HG03196 (cell line): ENCODE results near the gene CLDN7.
A peak's percentile ranks its signal among the peaks of the same experiment; 100 is the strongest.

ENCODE experiments used
- ATAC-seq: cut with Tn5 transposase; IDR thresholded peaks from one replicate; pipeline ENCODE4 v1.9.1; 2021; ENCODE audit not compliant: unreplicated experiment

The CLDN7 gene

GRCh38 chr17:7289256-7290032, 27.2 kb upstream of the CLDN7 start:
- ATAC-seq = no peak

GRCh38 chr17:7285679-7286078, 23.4 kb upstream of the CLDN7 start:
- ATAC-seq = no peak

GRCh38 chr17:7284911-7285310, 22.6 kb upstream of the CLDN7 start:
- ATAC-seq = no peak

GRCh38 chr17:7283471-7284216, 21.4 kb upstream of the CLDN7 start:
- ATAC-seq = no peak

GRCh38 chr17:7282752-7283321, 20.6 kb upstream of the CLDN7 start:
- ATAC-seq = no peak

GRCh38 chr17:7281953-7282751, 19.9 kb upstream of the CLDN7 start:
- no peak for ATAC-seq

GRCh38 chr17:7281074-7281952, 19.0 kb upstream of the CLDN7 start, which contains the start of gene SLC2A4:
TSS of gene SLC2A4 (plus strand) at chr17:7281718. CDS start at chr17:7281935, 217 bp downstream.
- no peak for ATAC-seq

GRCh38 chr17:7280519-7281073, 18.3 kb upstream of the CLDN7 start:
- peak; percentile 55 for ATAC-seq

- no peak for ATAC-seq
Observed at GRCh38 chr17:7279448-7279847, 17.2 kb upstream of the CLDN7 start.

GRCh38 chr17:7266784-7267183, 4.5 kb upstream of the CLDN7 start:
- ATAC-seq = no peak

GRCh38 chr17:7263801-7264078, 1.5 kb upstream of the CLDN7 start:
- ATAC-seq = no peak

GRCh38 chr17:7262935-7263800, 890 bp upstream of the CLDN7 start:
- ATAC-seq = no peak

- no peak for ATAC-seq
Observed at GRCh38 chr17:7261379-7262191, 693 bp downstream of the CLDN7 start.

GRCh38 chr17:7260651-7261378, 1.5 kb downstream of the CLDN7 start:
- ATAC-seq = no peak

GRCh38 chr17:7260151-7260550, 2.1 kb downstream of the CLDN7 start:
- no peak for ATAC-seq

GRCh38 chr17:7259555-7259889, 2.8 kb downstream of the CLDN7 start:
- ATAC-seq = no peak

GRCh38 chr17:7258731-7259554, 3.3 kb downstream of the CLDN7 start:
- no peak for ATAC-seq
